HepG2 (cell line): ENCODE results near the gene ZFAND6. TPM values are rescaled to one million over a fixed set of nuclear protein-coding genes. Genes with fewer than 3 reads are reported as not detected.

Experiments used
- ARHGAP35 ChIP-seq: sonication (generic); formaldehyde crosslinking; IDR thresholded peaks from 2 replicates; pipeline ENCODE4 v1.9.0; 2022; ENCODE audit warnings: mild to moderate bottlenecking, inconsistent platforms, moderate library complexity, missing genetic modification reagents, borderline replicate concordance
- HBP1 ChIP-seq: IDR thresholded peaks from 2 replicates; pipeline ENCODE4 v1.6.1; 2016; ENCODE audit warnings: low read depth, control low read depth
- HDAC6 ChIP-seq: fragments of 200-600 bp; sonication (generic); IDR thresholded peaks from 2 replicates; pipeline ENCODE4 v1.7.0; 2017; ENCODE audit warnings: mild to moderate bottlenecking, antibody characterized with exemption, low read length, low read depth
- HOXA7 ChIP-seq: sonication (generic); formaldehyde crosslinking; IDR thresholded peaks from 2 replicates; pipeline ENCODE4 v1.8.1; 2022; ENCODE audit warnings: mild to moderate bottlenecking, missing genetic modification reagents, moderate library complexity
- MLX ChIP-seq: IDR thresholded peaks from 2 replicates; pipeline ENCODE4 v1.6.1; 2016
- MNT ChIP-seq: fragments of 450-650 bp; IDR thresholded peaks from 2 replicates; pipeline ENCODE4 v1.6.1; 2016
- PPARG ChIP-seq: conservative IDR thresholded peaks from 2 replicates; pipeline ENCODE4 v1.6.1; 2016; ENCODE audit warnings: missing biosample characterization, missing genetic modification reagents
- RAD51 ChIP-seq: fragments of 450-650 bp; IDR thresholded peaks from 2 replicates; pipeline ENCODE4 v1.6.1; 2016; ENCODE audit warnings: borderline replicate concordance
- RFXANK ChIP-seq: IDR thresholded peaks from 2 replicates; pipeline ENCODE4 v1.6.1; 2016
- TFDP2 ChIP-seq: sonication (generic); formaldehyde crosslinking; IDR thresholded peaks from 2 replicates; pipeline ENCODE4 v1.4.0; 2020; ENCODE audit warnings: missing genetic modification reagents
- THAP9 ChIP-seq: sonication (generic); formaldehyde crosslinking; IDR thresholded peaks from 2 replicates; pipeline ENCODE4; 2020; ENCODE audit warnings: missing genetic modification reagents, mild to moderate bottlenecking, borderline replicate concordance
- ZC3H4 ChIP-seq: sonication (generic); formaldehyde crosslinking; IDR thresholded peaks from 2 replicates; pipeline ENCODE4 v1.4.0; 2020; ENCODE audit warnings: missing genetic modification reagents, borderline replicate concordance
- ZNF317 ChIP-seq: sonication (generic); formaldehyde crosslinking; IDR thresholded peaks from 2 replicates; pipeline ENCODE4 v1.5.0; 2020; ENCODE audit warnings: mild to moderate bottlenecking, missing genetic modification reagents
- ZNF333 ChIP-seq: sonication (generic); formaldehyde crosslinking; IDR thresholded peaks from 2 replicates; pipeline ENCODE4 v1.4.0; 2020; ENCODE audit warnings: mild to moderate bottlenecking, missing genetic modification reagents, borderline replicate concordance
- ZNF337 ChIP-seq: sonication (generic); formaldehyde crosslinking; IDR thresholded peaks from 2 replicates; pipeline ENCODE4 v1.5.1; 2020; ENCODE audit warnings: missing genetic modification reagents, low read depth, mild to moderate bottlenecking, borderline replicate concordance
- ZNF644 ChIP-seq: IDR thresholded peaks from 2 replicates; pipeline ENCODE4 v1.6.1; 2016; ENCODE audit warnings: low read depth
- ZNF788 ChIP-seq: sonication (generic); formaldehyde crosslinking; IDR thresholded peaks from 2 replicates; pipeline ENCODE4 v1.5.0; 2020; ENCODE audit warnings: mild to moderate bottlenecking, missing genetic modification reagents, borderline replicate concordance
- polyA plus RNA-seq, 8 experiments: library from polyadenylated mRNA; depleted of rRNA in 3 of 8; stranded (reverse) in 7 of 8; unstranded in 1 of 8; fragments of >200 nt; fragmentation: Illumina TruSeq in 4 of 8; extraction: Trizol in 4 of 8; gene quantifications; 2 replicates each; pipeline versions ENCODE4 v1.2.1 to v1.2.3, GENCODE V29; 2011 to 2016; ENCODE audit warnings: low read depth in 4 of 8, missing spikeins in 1 of 8, mixed read lengths in 1 of 8; ENCODE audit not compliant: insufficient read depth in 1 of 8
- total RNA-seq, 5 experiments: library from RNA; depleted of rRNA; stranded (reverse); fragments of >200 nt; fragmentation: Illumina TruSeq; extraction: Trizol; gene quantifications; 2 replicates each; pipeline ENCODE4 v1.2.3, GENCODE V29; 2016; ENCODE audit warnings: low read depth in 1 of 5

Gene ZFAND6
- total and polyA plus RNA-seq, 2 of the 13 experiments (the other 11 are each of a cell fraction or from before 2014, with no cell fraction given): 84.2 to 115 TPM

- TF ChIP-seq TFDP2 (CRISPR knock-in tag): no peak
- no peak for TF ChIP-seq MNT
- TF ChIP-seq ZNF788: no peak
- TF ChIP-seq ZC3H4 (CRISPR knock-in tag): no peak
- no peak for TF ChIP-seq RFXANK (CRISPR knock-in tag)
- TF ChIP-seq HOXA7 (CRISPR knock-in tag): no peak
- no peak for TF ChIP-seq ARHGAP35 (CRISPR knock-in tag)
- TF ChIP-seq PPARG (CRISPR knock-in tag): peak; percentile 62; the same call in 1 of the 2 replicates
- no peak for TF ChIP-seq HDAC6
- no peak for TF ChIP-seq HBP1
- no peak for TF ChIP-seq MLX (CRISPR knock-in tag)
- TF ChIP-seq ZNF337: no peak
- TF ChIP-seq ZNF317 (CRISPR knock-in tag): no peak
- TF ChIP-seq RAD51: no peak
- TF ChIP-seq THAP9 (CRISPR knock-in tag): no peak
- TF ChIP-seq ZNF333 (CRISPR knock-in tag): no peak
- TF ChIP-seq ZNF644: no peak
Observed at GRCh38 chr15:80173022-80173759, 113.7 kb downstream of the ZFAND6 start (continued).
